DOHH2 (cell line): ENCODE data around the gene SRPX.

Source experiments
- H3F3A ChIP-seq: fragments of 200-600 bp; sonication (generic), shearing (Covaris generic); 2 replicates; pipeline ENCODE4 v1.6.0; 2016; ENCODE audit warnings: antibody characterized with exemption, mild to moderate bottlenecking; ENCODE audit not compliant: control insufficient read depth, insufficient read depth
- H3K27ac ChIP-seq: fragments of 200-600 bp; sonication (generic); 2 replicates; pipeline ENCODE4 v1.5.1; 2014; ENCODE audit warnings: low read depth, mild to moderate bottlenecking, low read length, moderate library complexity
- H3K27me3 ChIP-seq: fragments of 200-600 bp; sonication (generic); 2 replicates; pipeline ENCODE4 v1.6.1; 2014; ENCODE audit warnings: mild to moderate bottlenecking, low read length, mixed read lengths; ENCODE audit not compliant: control insufficient read depth
- H3K36me3 ChIP-seq: fragments of 200-600 bp; sonication (generic); 2 replicates; pipeline ENCODE4 v1.6.1; 2014; ENCODE audit warnings: mild to moderate bottlenecking, low read length, moderate library complexity, mixed read lengths; ENCODE audit not compliant: control insufficient read depth
- H3K4me1 ChIP-seq: fragments of 200-600 bp; sonication (generic); 2 replicates; pipeline ENCODE4 v1.6.1; 2014; ENCODE audit warnings: mild to moderate bottlenecking, low read length, mixed read lengths; ENCODE audit not compliant: control insufficient read depth
- H3K4me2 ChIP-seq: fragments of 200-600 bp; sonication (generic); 2 replicates; pipeline ENCODE4 v1.6.0; 2014; ENCODE audit warnings: mild to moderate bottlenecking, low read length, moderate library complexity
- H3K4me3 ChIP-seq: fragments of 200-600 bp; sonication (generic); 2 replicates; pipeline ENCODE4 v1.5.1; 2014; ENCODE audit warnings: mild to moderate bottlenecking, low read length, mixed read lengths
- H3K79me2 ChIP-seq: fragments of 200-600 bp; sonication (generic); 2 replicates; pipeline ENCODE4 v1.6.1; 2014; ENCODE audit warnings: mild to moderate bottlenecking, low read length, mixed read lengths; ENCODE audit not compliant: control insufficient read depth
- H3K9me2 ChIP-seq: fragments of 200-600 bp; sonication (generic); replicated peaks from 2 replicates; pipeline ENCODE4 v1.6.1; 2014; ENCODE audit warnings: mild to moderate bottlenecking, low read length, mixed read lengths; ENCODE audit not compliant: control insufficient read depth
- H3K9me3 ChIP-seq: fragments of 200-600 bp; sonication (generic); 2 replicates; pipeline ENCODE4 v1.6.1; 2014; ENCODE audit warnings: antibody characterized with exemption, low read length, mixed read lengths; ENCODE audit not compliant: control insufficient read depth, insufficient read depth
- H4K20me1 ChIP-seq: fragments of 200-600 bp; sonication (generic); 2 replicates; pipeline ENCODE4 v1.6.0; 2014; ENCODE audit warnings: low read depth, mild to moderate bottlenecking, antibody characterized with exemption, low read length, moderate library complexity; ENCODE audit not compliant: control insufficient read depth, insufficient read depth
- EZH2phosphoT487 ChIP-seq: fragments of 200-600 bp; sonication (generic); IDR thresholded peaks from 2 replicates; pipeline ENCODE4 v1.6.1; 2017; ENCODE audit warnings: borderline replicate concordance, mild to moderate bottlenecking, antibody characterized with exemption, low read length, moderate library complexity, mixed read lengths
- TF ChIP-seq, protein P1 (sequence below): fragments of 200-600 bp; sonication (generic); IDR thresholded peaks from one replicate; pipeline ENCODE4 v1.5.1; 2014; ENCODE audit warnings: antibody characterized with exemption, mild to moderate bottlenecking, low read depth, low read length; ENCODE audit not compliant: poor library complexity, severe bottlenecking

SRPX gene

DNA sequence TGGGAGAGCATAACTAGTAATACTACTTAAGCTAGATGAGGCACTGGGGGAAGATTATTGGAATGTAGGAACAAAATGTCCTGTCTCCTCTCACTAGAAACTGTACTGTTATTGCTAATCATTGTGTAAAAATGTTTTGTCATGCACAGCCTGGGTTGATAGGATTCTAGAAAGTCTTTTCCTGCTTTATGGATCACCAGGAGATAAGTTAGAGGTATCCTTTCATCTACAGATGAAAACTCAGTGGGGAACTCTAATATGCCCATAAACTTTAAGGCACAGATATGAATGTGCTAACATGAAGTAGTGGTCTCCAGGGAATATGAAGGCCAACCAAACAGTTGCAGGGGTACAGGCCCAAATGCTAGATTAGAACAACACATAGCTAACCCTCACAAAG lies 57.5 kb downstream of the SRPX start:
- Histone ChIP-seq H3K9me2 (no peaks in the 10 kb centered on the region), H3K36me3 (no peaks in the 10 kb centered on the region), H3K79me2 (no peaks in the 10 kb centered on the region), H3K27ac (no peak overlapping the region), H3K4me1 (no peaks in the 10 kb centered on the region), H4K20me1 (no peaks in the 10 kb centered on the region), H3K4me2 (no peak overlapping the region), H3K9me3 (no peaks in the 10 kb centered on the region), H3F3A (no peaks in the 10 kb centered on the region), H3K27me3 (peaks cover 3% of the 10 kb centered on the region; the same call in 1 of the 2 replicates), H3K4me3 (no peak overlapping the region)
- TF ChIP-seq, protein P1, sequence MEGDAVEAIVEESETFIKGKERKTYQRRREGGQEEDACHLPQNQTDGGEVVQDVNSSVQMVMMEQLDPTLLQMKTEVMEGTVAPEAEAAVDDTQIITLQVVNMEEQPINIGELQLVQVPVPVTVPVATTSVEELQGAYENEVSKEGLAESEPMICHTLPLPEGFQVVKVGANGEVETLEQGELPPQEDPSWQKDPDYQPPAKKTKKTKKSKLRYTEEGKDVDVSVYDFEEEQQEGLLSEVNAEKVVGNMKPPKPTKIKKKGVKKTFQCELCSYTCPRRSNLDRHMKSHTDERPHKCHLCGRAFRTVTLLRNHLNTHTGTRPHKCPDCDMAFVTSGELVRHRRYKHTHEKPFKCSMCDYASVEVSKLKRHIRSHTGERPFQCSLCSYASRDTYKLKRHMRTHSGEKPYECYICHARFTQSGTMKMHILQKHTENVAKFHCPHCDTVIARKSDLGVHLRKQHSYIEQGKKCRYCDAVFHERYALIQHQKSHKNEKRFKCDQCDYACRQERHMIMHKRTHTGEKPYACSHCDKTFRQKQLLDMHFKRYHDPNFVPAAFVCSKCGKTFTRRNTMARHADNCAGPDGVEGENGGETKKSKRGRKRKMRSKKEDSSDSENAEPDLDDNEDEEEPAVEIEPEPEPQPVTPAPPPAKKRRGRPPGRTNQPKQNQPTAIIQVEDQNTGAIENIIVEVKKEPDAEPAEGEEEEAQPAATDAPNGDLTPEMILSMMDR = no peak
- TF ChIP-seq EZH2phosphoT487 = no peak

DNA sequence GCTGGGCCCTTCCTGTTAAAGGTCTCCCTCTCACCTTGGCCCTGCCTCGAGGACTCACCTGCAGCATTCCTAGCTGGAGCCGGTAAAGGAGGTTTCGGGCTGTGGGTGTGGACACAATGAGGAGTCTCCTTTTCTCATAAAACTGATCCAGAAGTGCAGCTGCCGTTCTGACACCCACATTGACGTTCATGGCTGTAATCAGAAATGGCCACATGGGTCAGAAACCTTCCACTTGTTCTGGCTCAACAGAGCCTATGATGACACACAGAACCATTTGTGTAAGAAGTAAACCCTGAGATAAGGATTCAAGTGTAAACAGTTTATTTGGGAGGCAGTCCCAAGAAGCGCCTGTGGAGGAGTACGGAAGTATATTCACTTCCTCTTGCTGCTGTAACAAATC lies 63.8 kb downstream of the SRPX start:
- H3K4me1 ChIP-seq = no peaks in the 10 kb centered on the region
- no peaks in the 10 kb centered on the region for H3F3A ChIP-seq
- H3K36me3 ChIP-seq = no peaks in the 10 kb centered on the region
- no peak overlapping the region for H3K4me2 ChIP-seq
- H3K4me3 ChIP-seq = no peak overlapping the region
- no peaks in the 10 kb centered on the region for H3K79me2 ChIP-seq
- no peaks in the 10 kb centered on the region for H3K9me3 ChIP-seq
- H4K20me1 ChIP-seq = no peaks in the 10 kb centered on the region
- H3K27me3 ChIP-seq = no peaks in the 10 kb centered on the region
- no peak overlapping the region for H3K27ac ChIP-seq
- no peak for TF ChIP-seq EZH2phosphoT487
- TF ChIP-seq, protein P1 = no peak
- H3K9me2 ChIP-seq = no peaks in the 10 kb centered on the region

DNA sequence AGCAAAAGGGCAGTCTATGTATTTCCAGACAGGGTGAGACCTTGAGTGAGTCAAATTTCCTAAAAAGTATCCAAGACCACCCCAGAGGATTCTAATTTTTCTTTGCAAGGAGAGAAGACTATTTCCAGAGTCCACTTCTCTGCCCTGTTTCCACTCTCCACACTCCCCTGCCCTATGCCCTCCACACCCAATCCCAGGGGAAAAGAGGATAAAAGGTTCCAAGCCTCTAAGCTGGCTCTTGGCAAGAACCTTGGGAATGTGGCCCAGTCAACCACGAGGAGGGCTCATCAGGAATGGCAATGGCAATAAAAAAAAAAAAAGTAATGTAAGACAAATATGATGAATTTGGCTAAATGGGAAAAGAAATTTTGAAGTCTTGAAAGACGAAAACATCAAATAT lies 65.9 kb downstream of the SRPX start:
- Histone ChIP-seq H3K27ac (no peak overlapping the region), H3K9me3 (no peaks in the 10 kb centered on the region), H3F3A (no peaks in the 10 kb centered on the region), H4K20me1 (no peaks in the 10 kb centered on the region), H3K9me2 (no peaks in the 10 kb centered on the region), H3K79me2 (no peaks in the 10 kb centered on the region), H3K27me3 (no peaks in the 10 kb centered on the region; the same call in 1 of the 2 replicates), H3K4me3 (no peak overlapping the region), H3K4me1 (no peaks in the 10 kb centered on the region), H3K36me3 (no peaks in the 10 kb centered on the region), H3K4me2 (no peak overlapping the region)
- TF ChIP-seq EZH2phosphoT487 = no peak
- TF ChIP-seq, protein P1 = no peak

DNA sequence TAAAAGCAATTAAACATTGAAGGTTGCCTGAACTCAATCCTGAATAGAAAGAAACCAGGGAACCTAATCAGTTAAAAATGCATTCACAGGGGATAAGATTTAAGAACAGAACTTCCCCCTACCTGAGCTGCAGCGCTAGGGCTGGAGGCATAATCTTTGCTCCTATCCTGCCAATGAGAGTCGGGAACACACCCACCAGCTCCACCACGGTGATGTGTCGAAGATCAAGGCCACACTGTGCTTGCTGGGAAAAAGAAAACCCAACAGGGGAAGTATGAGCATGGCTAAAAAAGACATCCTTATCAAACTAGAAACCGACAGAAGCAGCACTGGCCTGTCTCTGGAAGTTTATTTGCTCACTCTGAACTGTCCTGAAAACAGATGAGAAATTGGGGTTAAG lies 66.3 kb downstream of the SRPX start:
- no peaks in the 10 kb centered on the region for H3K79me2 ChIP-seq
- H3F3A ChIP-seq = no peaks in the 10 kb centered on the region
- H4K20me1 ChIP-seq = no peaks in the 10 kb centered on the region
- no peaks in the 10 kb centered on the region for H3K9me2 ChIP-seq
- no peak overlapping the region for H3K4me3 ChIP-seq
- TF ChIP-seq EZH2phosphoT487 = no peak
- TF ChIP-seq, protein P1 = no peak
- H3K9me3 ChIP-seq = no peaks in the 10 kb centered on the region
- H3K27me3 ChIP-seq = no peaks in the 10 kb centered on the region; the same call in 1 of the 2 replicates
- H3K27ac ChIP-seq = no peak overlapping the region
- no peaks in the 10 kb centered on the region for H3K36me3 ChIP-seq
- no peak overlapping the region for H3K4me2 ChIP-seq
- no peaks in the 10 kb centered on the region for H3K4me1 ChIP-seq
